HEK293 (cell line): ENCODE measurements around the gene VPS18.

Source experiments
- BCL11A ChIP-seq: fragments of 450-650 bp; formaldehyde crosslinking; IDR thresholded peaks from 2 replicates; pipeline ENCODE4 v1.5.1; 2016; ENCODE audit warnings: low read depth, missing biosample characterization, missing genetic modification characterization
- BCL11B ChIP-seq: fragments of 450-650 bp; formaldehyde crosslinking; IDR thresholded peaks from 2 replicates; pipeline ENCODE4 v1.5.1; 2016; ENCODE audit warnings: low read depth, missing biosample characterization, missing genetic modification characterization
- HOXA7 ChIP-seq: sonication (generic); formaldehyde crosslinking; IDR thresholded peaks from 2 replicates; pipeline ENCODE4 v1.8.1; 2022; ENCODE audit warnings: missing genetic modification reagents, borderline replicate concordance
- KLF10 ChIP-seq: fragments of 450-650 bp; IDR thresholded peaks from 2 replicates; pipeline ENCODE4 v1.5.1; 2018; ENCODE audit warnings: missing biosample characterization, mild to moderate bottlenecking, missing genetic modification characterization
- MEIS1 ChIP-seq: sonication (generic); formaldehyde crosslinking; IDR thresholded peaks from 2 replicates; pipeline ENCODE4 v1.8.1; 2022; ENCODE audit warnings: missing genetic modification reagents, mild to moderate bottlenecking, borderline replicate concordance
- MYNN ChIP-seq: fragments of 450-650 bp; formaldehyde crosslinking; IDR thresholded peaks from 2 replicates; pipeline ENCODE4 v1.5.1; 2016; ENCODE audit warnings: missing biosample characterization, missing genetic modification characterization, borderline replicate concordance
- MZF1 ChIP-seq: fragments of 450-650 bp; formaldehyde crosslinking; IDR thresholded peaks from 2 replicates; pipeline ENCODE4 v1.5.1; 2017; ENCODE audit warnings: missing biosample characterization, missing genetic modification characterization, borderline replicate concordance
- OSR2 ChIP-seq: fragments of 450-650 bp; formaldehyde crosslinking; IDR thresholded peaks from 2 replicates; pipeline ENCODE4 v1.5.1; 2016; ENCODE audit warnings: missing biosample characterization, missing genetic modification characterization
- REPIN1 ChIP-seq: fragments of 450-650 bp; formaldehyde crosslinking; IDR thresholded peaks from 2 replicates; pipeline ENCODE4 v1.5.1; 2017; ENCODE audit warnings: missing biosample characterization, missing genetic modification characterization, low read depth
- SALL2 ChIP-seq: fragments of 450-650 bp; formaldehyde crosslinking; IDR thresholded peaks from 2 replicates; pipeline ENCODE4 v1.5.0; 2017; ENCODE audit warnings: missing biosample characterization, mild to moderate bottlenecking, missing genetic modification characterization, borderline replicate concordance
- SP2 ChIP-seq: fragments of 450-650 bp; formaldehyde crosslinking; IDR thresholded peaks from 2 replicates; pipeline ENCODE4 v1.5.1; 2016; ENCODE audit warnings: missing biosample characterization, missing genetic modification characterization
- SP7 ChIP-seq: fragments of 450-650 bp; formaldehyde crosslinking; IDR thresholded peaks from 2 replicates; pipeline ENCODE4 v1.5.1; 2016; ENCODE audit warnings: missing biosample characterization, missing genetic modification characterization
- WT1 ChIP-seq: fragments of 450-650 bp; formaldehyde crosslinking; IDR thresholded peaks from 2 replicates; pipeline ENCODE4 v1.5.1; 2016; ENCODE audit warnings: missing biosample characterization, missing genetic modification characterization
- ZBTB20 ChIP-seq: fragments of 450-650 bp; formaldehyde crosslinking; IDR thresholded peaks from 2 replicates; pipeline ENCODE4 v1.5.1; 2016; ENCODE audit warnings: missing biosample characterization, missing genetic modification characterization
- ZNF133 ChIP-seq: fragments of 450-650 bp; formaldehyde crosslinking; IDR thresholded peaks from 2 replicates; pipeline ENCODE4 v1.5.1; 2016; ENCODE audit warnings: missing biosample characterization, missing genetic modification characterization
- ZNF140 ChIP-seq: fragments of 450-650 bp; formaldehyde crosslinking; IDR thresholded peaks from 2 replicates; pipeline ENCODE4 v1.5.1; 2016; ENCODE audit warnings: missing biosample characterization, missing genetic modification characterization
- ZNF157 ChIP-seq: fragments of 450-650 bp; formaldehyde crosslinking; IDR thresholded peaks from 2 replicates; pipeline ENCODE4 v1.5.1; 2016; ENCODE audit warnings: missing biosample characterization, missing genetic modification characterization
- ZNF19 ChIP-seq: fragments of 450-650 bp; formaldehyde crosslinking; IDR thresholded peaks from 2 replicates; pipeline ENCODE4; 2016; ENCODE audit warnings: missing biosample characterization, missing genetic modification characterization, low read depth
- ZNF221 ChIP-seq: fragments of 450-650 bp; formaldehyde crosslinking; IDR thresholded peaks from 2 replicates; pipeline ENCODE4 v1.5.1; 2017; ENCODE audit warnings: missing biosample characterization, missing genetic modification characterization, borderline replicate concordance
- ZNF292 ChIP-seq: fragments of 450-650 bp; formaldehyde crosslinking; IDR thresholded peaks from 2 replicates; pipeline ENCODE4 v1.5.1; 2016; ENCODE audit warnings: low read depth, missing biosample characterization, missing genetic modification characterization, borderline replicate concordance
- ZNF311 ChIP-seq: fragments of 450-650 bp; formaldehyde crosslinking; IDR thresholded peaks from 2 replicates; pipeline ENCODE4 v1.5.1; 2017; ENCODE audit warnings: missing biosample characterization, missing genetic modification characterization, borderline replicate concordance
- ZNF354C ChIP-seq: fragments of 450-650 bp; formaldehyde crosslinking; IDR thresholded peaks from 2 replicates; pipeline ENCODE4 v1.5.1; 2016; ENCODE audit warnings: missing biosample characterization, missing genetic modification characterization, low read depth, borderline replicate concordance
- ZNF366 ChIP-seq: fragments of 450-650 bp; formaldehyde crosslinking; conservative IDR thresholded peaks from 2 replicates; pipeline ENCODE4 v1.5.1; 2016; ENCODE audit warnings: missing biosample characterization, missing genetic modification characterization
- ZNF501 ChIP-seq: fragments of 450-650 bp; formaldehyde crosslinking; IDR thresholded peaks from 2 replicates; pipeline ENCODE4 v1.5.1; 2016; ENCODE audit warnings: missing biosample characterization, missing genetic modification characterization
- ZNF521 ChIP-seq: fragments of 450-650 bp; formaldehyde crosslinking; IDR thresholded peaks from 2 replicates; pipeline ENCODE4 v1.5.1; 2017; ENCODE audit warnings: missing biosample characterization, mild to moderate bottlenecking, missing genetic modification characterization
- ZNF530 ChIP-seq: fragments of 450-650 bp; formaldehyde crosslinking; IDR thresholded peaks from 2 replicates; pipeline ENCODE4 v1.5.1; 2016; ENCODE audit warnings: low read depth, missing biosample characterization, missing genetic modification characterization
- ZNF548 ChIP-seq: fragments of 450-650 bp; formaldehyde crosslinking; IDR thresholded peaks from 2 replicates; pipeline ENCODE4 v1.5.1; 2016; ENCODE audit warnings: missing biosample characterization, missing genetic modification characterization
- ZNF629 ChIP-seq: fragments of 450-650 bp; formaldehyde crosslinking; IDR thresholded peaks from 2 replicates; pipeline ENCODE4 v1.5.1; 2017; ENCODE audit warnings: missing biosample characterization, missing genetic modification characterization
- ZNF677 ChIP-seq: fragments of 450-650 bp; IDR thresholded peaks from 2 replicates; pipeline ENCODE4 v1.5.0; 2018; ENCODE audit warnings: missing biosample characterization, mild to moderate bottlenecking, missing genetic modification characterization, moderate library complexity
- ZNF747 ChIP-seq: fragments of 450-650 bp; formaldehyde crosslinking; IDR thresholded peaks from 2 replicates; pipeline ENCODE4 v1.5.1; 2016; ENCODE audit warnings: missing biosample characterization, missing genetic modification characterization
- ZNF777 ChIP-seq: fragments of 450-650 bp; formaldehyde crosslinking; IDR thresholded peaks from 2 replicates; pipeline ENCODE4 v1.5.1; 2017; ENCODE audit warnings: missing biosample characterization, missing genetic modification characterization, borderline replicate concordance
- TF ChIP-seq, protein P1 (sequence below): fragments of 450-650 bp; formaldehyde crosslinking; IDR thresholded peaks from 2 replicates; pipeline ENCODE4 v1.5.1; 2017; ENCODE audit warnings: missing biosample characterization, missing genetic modification characterization
- TF ChIP-seq, protein P2 (sequence below): fragments of 450-650 bp; formaldehyde crosslinking; IDR thresholded peaks from 2 replicates; pipeline ENCODE4 v1.5.1; 2016; ENCODE audit warnings: missing biosample characterization, missing genetic modification characterization
- TF ChIP-seq, protein P3 (sequence below): fragments of 450-650 bp; formaldehyde crosslinking; IDR thresholded peaks from 2 replicates; pipeline ENCODE4 v1.5.1; 2017; ENCODE audit warnings: missing biosample characterization, missing genetic modification characterization
- TF ChIP-seq, protein P4 (sequence below): fragments of 450-650 bp; formaldehyde crosslinking; IDR thresholded peaks from 2 replicates; pipeline ENCODE4 v1.5.1; 2016; ENCODE audit warnings: missing biosample characterization, missing genetic modification characterization

The VPS18 gene

DNA sequence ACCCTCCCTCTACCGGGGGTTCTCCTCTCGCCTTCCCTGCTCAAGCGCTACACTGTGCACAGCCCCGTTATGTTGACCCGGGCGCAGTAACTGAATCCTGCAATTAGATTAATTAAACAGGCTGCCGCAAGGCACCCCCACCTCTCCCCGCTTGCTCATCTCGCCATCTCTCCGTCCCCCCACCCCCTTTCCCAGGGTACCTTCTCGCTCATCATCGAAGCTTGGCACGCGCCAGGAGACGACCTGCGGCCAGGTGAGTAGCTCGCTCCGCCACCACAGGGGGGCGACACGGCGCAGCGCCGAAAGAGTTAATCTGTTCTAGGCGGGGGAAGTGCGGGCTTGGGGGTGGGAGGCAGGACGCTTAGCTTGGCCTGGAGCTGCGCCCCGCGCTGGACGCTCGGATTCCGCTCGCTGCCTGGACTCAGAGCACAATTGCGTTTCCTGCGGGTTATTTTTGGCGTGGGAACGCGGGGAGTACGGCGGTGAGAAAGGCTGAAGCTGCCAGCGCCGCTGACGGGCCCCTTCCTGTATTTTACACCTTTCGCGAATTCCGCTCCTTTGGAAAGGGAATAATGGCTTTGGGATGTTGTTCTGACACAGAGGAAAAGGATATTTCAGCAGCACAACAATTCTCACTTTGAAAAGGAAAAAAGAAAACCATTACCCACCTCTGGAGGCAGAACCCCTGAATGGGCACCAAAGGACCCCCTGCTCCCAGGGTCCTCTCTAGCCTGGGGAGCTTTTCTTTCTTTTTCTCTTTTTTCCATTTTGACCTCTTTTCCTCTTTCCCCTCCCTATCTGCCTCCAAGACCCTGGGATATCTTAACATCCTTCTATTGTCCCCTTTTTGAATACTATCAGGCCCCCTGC is 36.4 kb downstream of the VPS18 start (continued):
- TF ChIP-seq, protein P1, sequence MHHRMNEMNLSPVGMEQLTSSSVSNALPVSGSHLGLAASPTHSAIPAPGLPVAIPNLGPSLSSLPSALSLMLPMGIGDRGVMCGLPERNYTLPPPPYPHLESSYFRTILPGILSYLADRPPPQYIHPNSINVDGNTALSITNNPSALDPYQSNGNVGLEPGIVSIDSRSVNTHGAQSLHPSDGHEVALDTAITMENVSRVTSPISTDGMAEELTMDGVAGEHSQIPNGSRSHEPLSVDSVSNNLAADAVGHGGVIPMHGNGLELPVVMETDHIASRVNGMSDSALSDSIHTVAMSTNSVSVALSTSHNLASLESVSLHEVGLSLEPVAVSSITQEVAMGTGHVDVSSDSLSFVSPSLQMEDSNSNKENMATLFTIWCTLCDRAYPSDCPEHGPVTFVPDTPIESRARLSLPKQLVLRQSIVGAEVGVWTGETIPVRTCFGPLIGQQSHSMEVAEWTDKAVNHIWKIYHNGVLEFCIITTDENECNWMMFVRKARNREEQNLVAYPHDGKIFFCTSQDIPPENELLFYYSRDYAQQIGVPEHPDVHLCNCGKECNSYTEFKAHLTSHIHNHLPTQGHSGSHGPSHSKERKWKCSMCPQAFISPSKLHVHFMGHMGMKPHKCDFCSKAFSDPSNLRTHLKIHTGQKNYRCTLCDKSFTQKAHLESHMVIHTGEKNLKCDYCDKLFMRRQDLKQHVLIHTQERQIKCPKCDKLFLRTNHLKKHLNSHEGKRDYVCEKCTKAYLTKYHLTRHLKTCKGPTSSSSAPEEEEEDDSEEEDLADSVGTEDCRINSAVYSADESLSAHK (tag by site-specific recombination): no peak
- TF ChIP-seq ZNF521 (no peak), ZNF133 (tag by site-specific recombination) (no peak), HOXA7 (CRISPR knock-in tag) (no peak), ZNF140 (no peak), ZNF19 (tag by site-specific recombination) (no peak), REPIN1 (0 out of 2 replicates have a peak, but pooled peaks have one; percentile 38), SP7 (tag by site-specific recombination) (peak; percentile 92), ZNF777 (tag by site-specific recombination) (no peak), ZNF354C (no peak), ZNF311 (tag by site-specific recombination) (no peak), ZNF677 (tag by site-specific recombination) (no peak), BCL11A (peak; percentile 39; the same call in 1 of the 2 replicates), MZF1 (tag by site-specific recombination) (no peak), SP2 (tag by site-specific recombination) (peak; percentile 29; the same call in 1 of the 2 replicates), WT1 (no peak), ZNF157 (tag by site-specific recombination) (no peak), ZBTB20 (tag by site-specific recombination) (peak; percentile 23; the same call in 1 of the 2 replicates), MYNN (tag by site-specific recombination) (no peak), ZNF366 (tag by site-specific recombination) (no peak), OSR2 (tag by site-specific recombination) (peak; percentile 21; the same call in 1 of the 2 replicates), ZNF501 (peak; percentile 37; the same call in 1 of the 2 replicates), MEIS1 (no peak), BCL11B (tag by site-specific recombination) (0 out of 2 replicates have a peak, but pooled peaks have one; percentile 14), ZNF221 (tag by site-specific recombination) (no peak), ZNF629 (no peak), SALL2 (tag by site-specific recombination) (no peak), ZNF548 (tag by site-specific recombination) (no peak), ZNF292 (no peak), ZNF747 (no peak), KLF10 (no peak), ZNF530 (tag by site-specific recombination) (no peak)
- TF ChIP-seq, protein P2, sequence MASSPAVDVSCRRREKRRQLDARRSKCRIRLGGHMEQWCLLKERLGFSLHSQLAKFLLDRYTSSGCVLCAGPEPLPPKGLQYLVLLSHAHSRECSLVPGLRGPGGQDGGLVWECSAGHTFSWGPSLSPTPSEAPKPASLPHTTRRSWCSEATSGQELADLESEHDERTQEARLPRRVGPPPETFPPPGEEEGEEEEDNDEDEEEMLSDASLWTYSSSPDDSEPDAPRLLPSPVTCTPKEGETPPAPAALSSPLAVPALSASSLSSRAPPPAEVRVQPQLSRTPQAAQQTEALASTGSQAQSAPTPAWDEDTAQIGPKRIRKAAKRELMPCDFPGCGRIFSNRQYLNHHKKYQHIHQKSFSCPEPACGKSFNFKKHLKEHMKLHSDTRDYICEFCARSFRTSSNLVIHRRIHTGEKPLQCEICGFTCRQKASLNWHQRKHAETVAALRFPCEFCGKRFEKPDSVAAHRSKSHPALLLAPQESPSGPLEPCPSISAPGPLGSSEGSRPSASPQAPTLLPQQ: peak; percentile 73
- TF ChIP-seq, protein P3, sequence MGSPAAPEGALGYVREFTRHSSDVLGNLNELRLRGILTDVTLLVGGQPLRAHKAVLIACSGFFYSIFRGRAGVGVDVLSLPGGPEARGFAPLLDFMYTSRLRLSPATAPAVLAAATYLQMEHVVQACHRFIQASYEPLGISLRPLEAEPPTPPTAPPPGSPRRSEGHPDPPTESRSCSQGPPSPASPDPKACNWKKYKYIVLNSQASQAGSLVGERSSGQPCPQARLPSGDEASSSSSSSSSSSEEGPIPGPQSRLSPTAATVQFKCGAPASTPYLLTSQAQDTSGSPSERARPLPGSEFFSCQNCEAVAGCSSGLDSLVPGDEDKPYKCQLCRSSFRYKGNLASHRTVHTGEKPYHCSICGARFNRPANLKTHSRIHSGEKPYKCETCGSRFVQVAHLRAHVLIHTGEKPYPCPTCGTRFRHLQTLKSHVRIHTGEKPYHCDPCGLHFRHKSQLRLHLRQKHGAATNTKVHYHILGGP (tag by site-specific recombination): no peak
- TF ChIP-seq, protein P4, sequence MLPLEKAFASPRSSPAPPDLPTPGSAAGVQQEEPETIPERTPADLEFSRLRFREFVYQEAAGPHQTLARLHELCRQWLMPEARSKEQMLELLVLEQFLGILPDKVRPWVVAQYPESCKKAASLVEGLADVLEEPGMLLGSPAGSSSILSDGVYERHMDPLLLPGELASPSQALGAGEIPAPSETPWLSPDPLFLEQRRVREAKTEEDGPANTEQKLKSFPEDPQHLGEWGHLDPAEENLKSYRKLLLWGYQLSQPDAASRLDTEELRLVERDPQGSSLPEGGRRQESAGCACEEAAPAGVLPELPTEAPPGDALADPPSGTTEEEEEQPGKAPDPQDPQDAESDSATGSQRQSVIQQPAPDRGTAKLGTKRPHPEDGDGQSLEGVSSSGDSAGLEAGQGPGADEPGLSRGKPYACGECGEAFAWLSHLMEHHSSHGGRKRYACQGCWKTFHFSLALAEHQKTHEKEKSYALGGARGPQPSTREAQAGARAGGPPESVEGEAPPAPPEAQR (tag by site-specific recombination): no peak
